Measurements from ENCODE around the gene TMEM53. TPM values are rescaled to one million over a fixed set of nuclear protein-coding genes. Genes with fewer than 3 reads are reported as not detected.

The TMEM53 gene
- total and polyA plus RNA-seq, 2 of the 8 experiments (the other 6 are each of a cell fraction or from before 2014, with no cell fraction given): 6.7 to 27.9 TPM

GRCh38 chr1:44694863-44695478 lies 20.7 kb upstream of the TMEM53 start:
- no peaks in the 10 kb centered on the region for H3K36me3 ChIP-seq (ENCODE audit: control insufficient read depth in 2 of 4, insufficient read depth in 4 of 4, low read length in 3 of 4)
- H3K56ac ChIP-seq (replicated peaks; ENCODE audit: insufficient read length, low read depth, low read length): no peak overlapping the region
- no peak overlapping the region for H4K5ac ChIP-seq (ENCODE audit: insufficient read length, low read depth, low read length)
- H3K14ac ChIP-seq (ENCODE audit: insufficient read length): no peak overlapping the region
- no peak overlapping the region for H3K23ac ChIP-seq (ENCODE audit: insufficient read length)
- H3K18ac ChIP-seq (ENCODE audit: extremely low read depth, low read length): no peak overlapping the region
- H4K8ac ChIP-seq (ENCODE audit: extremely low read depth, insufficient read depth, low read length): no peak overlapping the region
- FAIRE-seq (no peak), DNase-seq (ENCODE audit: low read depth in 1 of 2, low spot score in 2 of 2) (no peak)
- no peak overlapping the region for H3K4ac ChIP-seq (replicated peaks; ENCODE audit: insufficient read length, low read depth, low read length)
- no peaks in the 10 kb centered on the region for H3K79me1 ChIP-seq (ENCODE audit: low read depth, low read length)
- no peak overlapping the region for H3K27ac ChIP-seq (ENCODE audit: low read depth, low read length)
- H2BK15ac ChIP-seq (ENCODE audit: low read length): no peak overlapping the region
- H3K9me3 ChIP-seq (ENCODE audit: insufficient read depth in 2 of 2, low read depth in 1 of 2, low read length in 1 of 2): no peaks in the 10 kb centered on the region
- H3K4me3 ChIP-seq (ENCODE audit: extremely low read depth in 1 of 4, insufficient read depth in 2 of 4, low read depth in 3 of 4, low read length in 4 of 4): no peak overlapping the region
- H3K79me2 ChIP-seq (ENCODE audit: control insufficient read depth in 1 of 2, insufficient read depth in 2 of 2, low read length in 2 of 2): no peaks in the 10 kb centered on the region
- no peak overlapping the region for H3K4me2 ChIP-seq (ENCODE audit: insufficient read depth in 1 of 2, low read depth in 2 of 2, low read length in 2 of 2)
- no peaks in the 10 kb centered on the region for H3K27me3 ChIP-seq (replicated peaks in 1 of 4; ENCODE audit: control insufficient read depth in 3 of 4, extremely low read depth in 1 of 4, insufficient read depth in 3 of 4, low read length in 3 of 4)
- ChIA-PET POLR2A (ENCODE audit: partially characterized antibody) (interaction anchor here (0.9 to 1.7 kb wide), 3 partner anchors 11 to 27 kb away, joined by 3 to 8 read pairs (median 4); no protein-coding TSS in a partner anchor), CTCF (ENCODE audit: partially characterized antibody) (interaction anchor here (0.7 to 2.0 kb wide), 4 partner anchors 12 to 557 kb away, joined by 3 to 4 read pairs (median 4); no protein-coding TSS in a partner anchor)
- H3K23me2 ChIP-seq (ENCODE audit: low read depth, low read length): no peaks in the 10 kb centered on the region
- H2AK5ac ChIP-seq (ENCODE audit: low read depth, low read length): no peak overlapping the region
- no peak overlapping the region for H3K9ac ChIP-seq (replicated peaks in 1 of 4; ENCODE audit: extremely low read depth in 1 of 4, low read depth in 3 of 4, low read length in 3 of 4)
- no peak overlapping the region for H2BK12ac ChIP-seq (ENCODE audit: low read depth, low read length)
- no peak overlapping the region for H2BK120ac ChIP-seq (replicated peaks; ENCODE audit: low read depth, low read length)
- H2AFZ ChIP-seq (ENCODE audit: low read length): no peak overlapping the region
- H2BK20ac ChIP-seq (ENCODE audit: low read length): no peak overlapping the region
- WGBS, 2 experiments (ENCODE audit: extremely low coverage in 1 of 2, insufficient coverage in 1 of 2, insufficient read length in 1 of 2, insufficient replicate concordance in 2 of 2, low coverage in 1 of 2, low lambda C conversion rate in 2 of 2, missing lambda C conversion rate in 1 of 2): 86% methylated on average over 7 of the region's 7 CpGs; no CpG with 5 or more reads in 1 of the 2 experiments
- no peak overlapping the region for H2BK5ac ChIP-seq (ENCODE audit: low read depth, low read length)
- H4K91ac ChIP-seq (replicated peaks; ENCODE audit: insufficient read length, low read length): no peak overlapping the region
- no peaks in the 10 kb centered on the region for H3K4me1 ChIP-seq (replicated peaks in 1 of 4; ENCODE audit: control insufficient read depth in 3 of 4, insufficient read depth in 4 of 4, low read length in 3 of 4)
- H4K20me1 ChIP-seq (replicated peaks in 1 of 2; ENCODE audit: control insufficient read depth in 1 of 2, insufficient read depth in 2 of 2, low read length in 2 of 2): no peaks in the 10 kb centered on the region
- TF ChIP-seq GABPA (IDR thresholded peaks at IDR 0.05; ENCODE audit: borderline replicate concordance, insufficient read depth, low read length) (no peak), SIRT6 (IDR thresholded peaks at IDR 0.05; ENCODE audit: low read length) (no peak), SAP30 (IDR thresholded peaks at IDR 0.05; ENCODE audit: insufficient read depth, insufficient replicate concordance, low read length) (no peak), TEAD4 (IDR thresholded peaks at IDR 0.05; ENCODE audit: low read depth, low read length) (no peak), NANOG (IDR thresholded peaks at IDR 0.05; ENCODE audit: insufficient read depth, low read depth, low read length, poor library complexity, severe bottlenecking) (no peak)

Measured in H1 (cell line).